ENCODE results near the gene VCL. TPM values are rescaled to one million over a fixed set of nuclear protein-coding genes. Genes with fewer than 3 reads are reported as not detected.
A peak's percentile ranks its signal among the peaks of the same experiment; 100 is the strongest.
"Not testable (repeated sequence)": the region's sequence is repeated elsewhere in the genome, so short reads cannot be mapped to it uniquely, and the experiment has no call there.

VCL gene
- total and polyA plus RNA-seq, 12 donors: 117 to 369 (median 237) TPM

- Histone ChIP-seq H3K27me3 (no peaks in the 10 kb centered on the region), H3K4me3 (no peak overlapping the region), H3K4me1 (peaks cover 11 to 89% (median 73%) of the 10 kb centered on the region in 9 donors), H3K27ac (peak overlapping the region in 4 of 10 donors; percentile 18 to 64 (median 34)), H3K36me3 (peaks cover 0 to 17% (median 0%) of the 10 kb centered on the region in 9 donors), H3K9me3 (no peaks in the 10 kb centered on the region)
- 56 to 61% methylated on average over 1 of the region's 1 CpG for WGBS, 2 donors
- TF ChIP-seq CTCF (IDR thresholded peaks at IDR 0.05): no peak
- peak in 1 of 2 donors; percentile 63 for DNase-seq
- ATAC-seq: peak in 6 of 8 donors; percentile 21 to 61 (median 50)
- intact Hi-C loops (cut with DNase I): no loop called here
Observed at GRCh38 chr10:74011770-74012169, 13.9 kb downstream of the VCL start.

DNA sequence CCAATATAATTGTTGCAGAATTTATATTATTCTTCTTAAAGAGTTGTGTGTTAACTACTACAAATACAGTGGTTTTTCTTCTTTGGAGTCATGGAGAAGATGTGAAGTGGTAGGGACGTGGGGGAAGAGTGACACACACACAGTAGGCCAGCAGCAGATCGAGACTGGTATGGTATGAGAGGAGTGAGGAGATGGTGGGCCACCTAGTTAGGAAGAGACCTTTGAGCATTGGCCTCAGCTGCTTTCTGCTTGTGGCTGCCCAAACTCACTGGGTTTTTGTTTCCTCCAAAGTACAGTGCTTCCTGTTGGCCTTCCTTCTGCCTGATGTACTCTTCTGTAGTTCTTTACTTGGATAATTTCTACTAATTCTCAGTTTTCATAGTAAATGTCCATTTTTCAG is 14.6 kb downstream of the VCL start:
- no peak for ATAC-seq
- peaks cover 0 to 13% (median 0%) of the 10 kb centered on the region in 9 donors for H3K36me3 ChIP-seq
- no peaks in the 10 kb centered on the region for H3K9me3 ChIP-seq
- no peaks in the 10 kb centered on the region for H3K27me3 ChIP-seq
- intact Hi-C loops (cut with DNase I): no loop called here
- peak overlapping the region in 4 of 10 donors; percentile 6 to 37 (median 26) for H3K27ac ChIP-seq
- peaks cover 11 to 85% (median 68%) of the 10 kb centered on the region in 9 donors for H3K4me1 ChIP-seq
- no peak overlapping the region for H3K4me3 ChIP-seq
- no peak for TF ChIP-seq CTCF (IDR thresholded peaks at IDR 0.05)
- DNase-seq: no peak
- 72 to 75% methylated on average over 2 of the region's 2 CpGs for WGBS, 2 donors

GRCh38 chr10:74013004-74013403 is 15.1 kb downstream of the VCL start:
- WGBS, 2 donors: 90 to 92% methylated on average over 1 of the region's 1 CpG
- H3K27ac ChIP-seq: peak overlapping the region in 2 of 10 donors; percentile 34 to 37
- no peak for TF ChIP-seq CTCF (IDR thresholded peaks at IDR 0.05)
- ATAC-seq (no peak), DNase-seq (no peak)
- peaks cover 11 to 85% (median 63%) of the 10 kb centered on the region in 9 donors for H3K4me1 ChIP-seq
- H3K27me3 ChIP-seq: no peaks in the 10 kb centered on the region
- H3K4me3 ChIP-seq: no peak overlapping the region
- intact Hi-C loops (cut with DNase I): no loop called here
- no peaks in the 10 kb centered on the region for H3K9me3 ChIP-seq
- H3K36me3 ChIP-seq: peaks cover 0 to 18% (median 0%) of the 10 kb centered on the region in 9 donors

DNA sequence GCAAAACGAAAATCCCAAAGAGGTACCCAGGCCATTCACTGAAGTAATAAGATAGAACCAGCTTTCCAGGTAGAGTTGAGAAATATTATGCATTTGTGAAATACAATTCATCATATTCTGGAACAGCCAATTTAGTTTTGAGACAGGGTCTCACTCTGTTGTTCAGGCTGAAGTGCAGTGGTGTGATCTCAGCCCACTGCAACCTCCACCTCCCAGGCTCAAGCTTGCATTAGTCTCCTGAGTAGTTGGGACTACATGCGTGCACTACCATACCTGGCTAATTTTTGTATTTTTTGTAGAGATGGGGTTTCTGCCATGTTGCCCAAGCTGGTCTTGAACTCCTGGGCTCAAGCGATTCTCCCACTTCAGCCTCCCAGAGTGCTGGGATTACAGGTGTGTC is 16.7 kb downstream of the VCL start:
- H3K27me3 ChIP-seq; H3K4me3 ChIP-seq; intact Hi-C loops (cut with DNase I); H3K9me3 ChIP-seq; DNase-seq; ATAC-seq: not testable (repeated sequence)
- peaks cover 16 to 85% (median 63%) of the 10 kb centered on the region in 9 donors for H3K4me1 ChIP-seq
- peak overlapping the region in 1 of 10 donors; percentile 34 for H3K27ac ChIP-seq
- 86 to 89% methylated on average over 3 of the region's 3 CpGs for WGBS, 2 donors
- H3K36me3 ChIP-seq: peaks cover 0 to 17% (median 0%) of the 10 kb centered on the region in 9 donors

GRCh38 chr10:74018241-74018640 is 20.3 kb downstream of the VCL start:
- Histone ChIP-seq H3K9me3 (no peaks in the 10 kb centered on the region), H3K4me3 (no peak overlapping the region), H3K27me3 (no peaks in the 10 kb centered on the region), H3K4me1 (peaks cover 6 to 82% (median 58%) of the 10 kb centered on the region in 9 donors), H3K27ac (no peak overlapping the region), H3K36me3 (peaks cover 0 to 10% (median 0%) of the 10 kb centered on the region in 9 donors)
- DNase-seq (no peak), ATAC-seq (peak in 1 of 8 donors; percentile 47)
- intact Hi-C loops (cut with DNase I): no loop called here
- 38 to 46% methylated on average over 2 of the region's 2 CpGs for WGBS, 2 donors
- no peak for TF ChIP-seq CTCF (IDR thresholded peaks at IDR 0.05)
